GM19372 (cell line): ENCODE data around the gene TOMM20.
"Not testable (repeated sequence)": the region's sequence is repeated elsewhere in the genome, so short reads cannot be mapped to it uniquely, and the experiment has no call there.

Experiments used
- ATAC-seq: cut with Tn5 transposase; IDR thresholded peaks from one replicate; pipeline ENCODE4 v1.9.1; 2021; ENCODE audit warnings: mild to moderate bottlenecking, low read depth, moderate library complexity; ENCODE audit not compliant: unreplicated experiment

TOMM20 gene

GRCh38 chr1:235128456-235129328 is at the start of gene TOMM20:
Gene TOMM20 (minus strand): TSS chr1:235128837. CDS start chr1:235128715, 122 bp downstream.
- peak; percentile 96 for ATAC-seq

GRCh38 chr1:235176486-235176885 is 47.8 kb upstream of the TOMM20 start:
- no peak for ATAC-seq

DNA sequence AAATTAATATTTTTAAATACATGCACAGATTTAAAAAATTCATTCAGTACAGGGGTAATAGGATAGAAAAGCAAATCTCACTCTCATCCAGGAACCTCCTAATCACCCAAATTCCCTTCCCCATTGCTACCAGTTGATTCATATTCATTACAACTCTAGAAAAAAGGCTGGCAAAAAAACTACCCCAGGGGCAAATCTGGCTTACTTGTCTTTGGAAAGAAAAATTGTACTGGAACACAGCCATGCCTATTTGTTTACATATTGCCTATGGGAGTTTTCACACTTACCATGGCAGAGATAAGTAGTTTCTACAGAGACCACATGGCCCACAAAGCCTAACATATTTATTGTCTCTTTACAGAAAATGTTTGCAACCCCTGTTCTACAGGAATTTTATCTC is 41.3 kb upstream of the TOMM20 start:
- ATAC-seq = no peak

DNA sequence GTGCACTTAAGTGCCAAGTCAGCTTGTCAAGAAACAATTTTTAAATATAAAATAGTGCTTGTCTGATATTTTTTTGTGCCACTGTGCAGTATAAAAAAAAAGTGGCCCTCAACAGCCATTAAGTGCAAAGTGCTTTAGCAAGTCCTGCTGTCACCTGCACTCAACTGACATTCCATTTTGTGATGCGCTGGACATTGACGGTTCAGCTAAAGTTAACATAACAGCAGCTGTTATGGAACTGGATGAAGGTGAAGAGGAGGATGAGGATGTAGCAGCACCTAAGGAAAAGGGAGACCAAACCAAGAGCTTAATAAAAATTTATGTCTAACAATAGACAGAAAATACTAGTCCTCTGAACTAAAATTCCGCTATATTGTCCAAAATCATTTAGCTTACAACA is 39.7 kb upstream of the TOMM20 start:
- ATAC-seq = no peak

DNA sequence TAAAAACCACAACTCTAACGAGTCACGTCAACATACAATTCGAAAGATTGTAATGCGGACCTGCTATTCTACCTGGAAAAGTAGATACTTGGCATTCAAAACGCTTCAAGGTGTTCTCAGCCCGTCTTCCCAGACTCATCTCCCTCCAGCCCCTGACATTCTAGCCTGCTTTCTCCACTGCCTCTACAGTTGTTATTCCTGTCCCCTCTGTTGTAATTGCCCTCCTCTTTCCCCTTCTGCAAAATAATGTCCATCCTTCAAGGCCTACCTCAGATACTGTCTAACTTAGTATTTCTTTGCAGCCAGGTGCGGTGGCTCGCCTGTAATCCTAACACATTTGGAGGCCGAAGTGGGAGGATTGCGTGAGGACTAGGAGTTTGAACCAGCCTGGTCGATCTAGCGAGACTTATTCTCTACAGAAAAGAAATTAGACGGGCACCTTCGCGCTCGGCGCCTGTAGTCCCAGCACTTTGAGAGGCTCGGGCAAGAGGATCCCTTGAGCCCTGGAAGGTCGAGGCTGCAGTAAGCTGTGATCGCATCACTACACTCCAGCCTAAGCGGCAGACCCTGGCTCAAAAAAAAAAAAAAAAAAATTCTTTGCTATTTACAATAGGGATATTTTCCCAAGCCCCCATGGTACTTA is 33.2 kb upstream of the TOMM20 start:
- no peak for ATAC-seq

DNA sequence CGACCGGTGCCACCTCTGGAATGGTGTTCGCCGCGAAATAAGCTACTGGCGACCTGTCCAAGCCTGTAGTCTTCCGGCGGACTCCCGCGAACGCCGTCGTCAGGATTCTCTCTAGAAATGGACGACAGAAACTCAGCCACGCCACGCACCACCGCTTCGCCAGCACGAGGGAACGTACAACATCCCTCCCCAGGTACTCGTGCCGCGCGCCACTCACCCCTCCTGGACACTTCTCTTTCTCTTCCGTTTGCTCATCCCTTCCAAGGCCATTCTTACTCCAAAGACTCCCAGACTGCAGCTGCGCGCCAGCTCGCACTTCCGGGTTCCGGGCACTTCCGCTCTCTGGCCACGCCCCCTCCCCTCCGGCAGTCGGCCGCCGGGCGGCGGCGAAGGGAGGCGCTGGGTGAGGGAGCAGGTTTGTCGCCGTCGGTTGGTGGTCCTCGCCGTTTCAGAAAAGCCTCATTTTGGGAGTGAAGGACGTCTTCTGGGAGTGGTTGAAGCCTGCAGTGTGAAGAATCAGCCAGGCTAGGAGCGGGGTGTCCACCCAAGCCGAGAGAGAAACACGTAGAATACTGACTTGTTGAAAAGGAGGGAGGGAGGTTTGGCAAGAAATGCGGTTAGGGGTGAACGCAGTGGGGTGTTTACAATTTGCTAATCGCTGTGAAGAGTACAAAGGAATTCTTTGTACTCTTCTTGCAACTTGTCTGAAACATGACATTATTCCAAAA is 32.5 kb upstream of the TOMM20 start, which contains the start of gene RBM34:
RBM34 (minus strand) TSS at position 294 of the 728 bp plus-strand sequence; CDS start at position 270, 24 bp downstream.
- peak; percentile 98 for ATAC-seq

- peak; percentile 26 for ATAC-seq
These were observed 31.8 kb upstream of the TOMM20 start for GRCh38 chr1:235160383-235160956.

DNA sequence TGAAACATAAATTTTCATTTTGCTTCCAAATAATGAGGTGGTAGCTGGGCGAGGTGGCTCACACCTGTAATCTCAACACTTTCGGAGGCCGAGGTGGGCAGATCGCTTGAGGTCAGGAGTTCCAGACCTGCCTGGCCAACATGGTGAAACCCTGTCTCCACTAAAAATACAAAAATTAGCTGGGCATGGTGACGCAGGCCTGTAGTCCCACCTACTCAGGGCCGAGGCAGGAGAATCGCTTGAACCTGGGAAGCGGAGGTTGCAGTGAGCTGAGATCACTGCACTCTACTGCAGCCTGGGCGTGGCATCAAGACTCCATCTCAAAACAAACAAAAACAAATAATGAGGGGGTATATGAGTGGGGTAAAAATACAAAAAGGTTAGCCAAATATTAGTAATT is 31.3 kb upstream of the TOMM20 start:
- ATAC-seq = not testable (repeated sequence)

GRCh38 chr1:235159284-235159683 is 30.6 kb upstream of the TOMM20 start:
- ATAC-seq = not testable (repeated sequence)

DNA sequence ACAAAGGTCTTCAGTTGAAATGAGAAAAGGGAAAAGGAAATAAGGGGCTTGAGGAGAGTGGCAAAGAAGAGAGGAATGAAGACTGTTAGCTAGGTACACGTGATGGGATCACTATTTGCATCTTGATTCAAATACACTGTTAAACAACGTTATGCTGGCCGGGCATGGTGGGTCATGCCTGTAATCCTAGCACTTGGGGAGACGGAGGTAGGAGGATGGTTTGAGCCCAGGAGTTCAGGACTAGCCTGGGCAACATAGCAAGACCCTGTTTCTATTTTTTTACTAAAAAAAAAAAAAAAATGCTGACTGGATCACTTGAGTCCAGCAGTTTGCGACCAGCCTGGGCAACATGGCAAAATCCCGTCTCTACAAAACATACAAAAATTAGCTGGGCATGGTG is 30.0 kb upstream of the TOMM20 start:
- no peak for ATAC-seq

DNA sequence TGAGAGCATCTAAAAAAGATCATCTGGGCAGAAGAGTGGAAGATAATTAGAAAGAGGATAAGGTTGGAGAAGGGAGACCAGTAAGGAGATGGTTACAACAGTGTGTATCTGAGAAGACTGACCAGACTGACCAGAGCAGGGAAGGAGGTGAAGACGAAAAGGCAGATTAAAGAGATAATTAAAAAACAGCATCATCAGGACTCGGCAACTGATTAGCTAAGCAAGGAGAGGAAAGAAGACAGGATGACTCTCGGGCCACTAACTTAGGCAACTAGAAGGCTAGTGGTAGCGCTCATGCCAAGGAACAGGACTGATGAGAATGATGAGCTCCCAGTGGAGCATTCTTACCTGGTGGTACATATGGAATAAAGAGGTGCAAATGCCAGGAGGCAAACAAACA is 28.5 kb upstream of the TOMM20 start:
- no peak for ATAC-seq

- ATAC-seq = no peak
These were observed 28.1 kb upstream of the TOMM20 start for GRCh38 chr1:235156740-235157139.

GRCh38 chr1:235156265-235156664 is 27.6 kb upstream of the TOMM20 start:
- ATAC-seq = no peak

- no peak for ATAC-seq
These were observed 23.6 kb upstream of the TOMM20 start for GRCh38 chr1:235152235-235152634.

- no peak for ATAC-seq
These were observed 22.4 kb upstream of the TOMM20 start for GRCh38 chr1:235151033-235151432.

DNA sequence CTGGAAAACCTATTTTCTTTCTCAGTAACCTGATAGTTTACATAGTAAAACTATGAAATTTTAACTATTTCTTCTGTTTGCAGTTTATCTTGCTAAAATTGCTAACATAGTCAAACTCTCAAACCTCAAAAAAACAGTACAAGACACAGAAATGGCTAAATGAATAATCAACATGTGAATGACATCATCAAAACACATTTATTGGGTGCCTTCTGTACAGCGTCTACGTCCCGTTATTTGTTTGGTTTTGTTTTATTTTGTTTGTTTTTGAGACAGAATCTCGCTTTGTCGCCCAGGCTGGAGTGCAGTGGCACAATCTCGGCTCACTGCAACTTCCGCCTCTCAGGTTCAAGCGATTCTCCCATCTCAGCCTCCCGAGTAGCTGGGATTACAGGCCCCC is 21.2 kb upstream of the TOMM20 start:
- no peak for ATAC-seq

DNA sequence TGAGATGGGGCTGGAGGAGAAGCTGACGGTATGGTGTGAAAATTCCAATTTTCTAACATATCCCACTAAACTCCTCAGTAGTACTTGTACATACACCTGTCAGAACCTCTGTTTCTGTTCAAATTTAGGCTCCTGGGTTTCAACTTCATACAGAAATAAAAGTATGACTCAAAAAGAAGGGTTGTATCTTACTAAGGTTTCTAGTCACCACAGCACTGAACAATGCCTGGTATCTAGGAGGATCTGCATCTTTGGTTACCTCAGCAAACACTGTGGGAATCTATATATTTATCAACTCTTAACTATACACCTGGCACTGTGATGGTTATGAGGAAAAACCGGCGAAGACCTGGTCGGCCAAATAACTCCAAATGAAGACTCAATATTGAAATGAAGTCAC is 18.6 kb upstream of the TOMM20 start:
- no peak for ATAC-seq

GRCh38 chr1:235145639-235146038 is 17.0 kb upstream of the TOMM20 start:
- no peak for ATAC-seq

DNA sequence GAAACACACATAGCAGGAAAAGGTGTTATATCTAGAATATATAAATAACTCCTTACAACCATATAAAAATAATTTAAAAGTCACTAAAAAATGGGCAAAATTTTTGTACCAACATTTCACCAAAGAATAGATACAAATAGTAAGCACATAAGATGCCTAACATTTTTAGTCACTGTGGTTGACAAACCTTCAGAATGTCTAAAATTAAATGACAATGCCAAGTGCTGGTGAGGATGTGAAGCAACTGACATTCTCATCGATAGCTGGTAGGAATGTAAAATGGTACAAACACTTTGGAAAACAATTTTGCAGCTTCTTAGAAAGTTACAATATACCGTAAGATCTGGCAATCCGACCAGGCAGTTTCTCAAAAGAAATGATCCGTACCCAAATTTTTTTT is 14.4 kb upstream of the TOMM20 start:
- ATAC-seq = no peak

GRCh38 chr1:235139315-235139714 is 10.7 kb upstream of the TOMM20 start:
- ATAC-seq = no peak

DNA sequence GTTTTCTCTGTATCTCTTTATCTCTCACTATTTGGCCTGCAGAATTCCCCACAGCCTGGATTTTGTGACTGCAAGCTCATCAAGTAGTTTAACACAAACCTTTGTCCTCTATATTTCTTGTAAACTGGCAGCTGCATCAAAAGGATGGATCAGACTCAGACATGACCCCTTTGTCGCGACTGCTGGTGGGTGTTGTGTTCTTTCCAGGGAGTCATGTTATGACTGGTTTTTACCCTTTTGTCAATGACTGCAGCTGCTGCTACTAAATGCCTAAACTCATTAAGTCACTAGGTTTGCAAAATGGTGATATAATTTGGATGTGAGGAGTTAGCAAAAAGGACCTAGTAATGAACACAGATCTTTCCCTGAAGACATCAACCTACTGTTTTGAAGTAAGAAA is 10.2 kb upstream of the TOMM20 start:
- no peak for ATAC-seq
